MM.1S (cell line): ENCODE results near the gene CD101.

Experiments
- DNase-seq: peaks from one replicate; pipeline ENCODE4 v3.0.0-alpha.2; 2015
- H2AFZ ChIP-seq: fragments of 300-600 bp; sonication (generic); 2 replicates; pipeline ENCODE4 v1.6.0; 2016; ENCODE audit warnings: antibody characterized with exemption, low read length
- H3F3A ChIP-seq: fragments of 300-600 bp; sonication (generic); 2 replicates; pipeline ENCODE4 v1.6.1; 2016; ENCODE audit warnings: mild to moderate bottlenecking, antibody characterized with exemption, low read length, moderate library complexity, mixed read lengths; ENCODE audit not compliant: insufficient read depth
- H3K27ac ChIP-seq: fragments of 300-600 bp; sonication (generic); 2 replicates; pipeline ENCODE4 v1.5.1; 2016; ENCODE audit warnings: mild to moderate bottlenecking, low read length
- H3K27me3 ChIP-seq: fragments of 300-600 bp; sonication (generic); replicated peaks from 2 replicates; pipeline ENCODE4 v1.6.0; 2016; ENCODE audit warnings: low read length; ENCODE audit not compliant: insufficient read depth
- H3K36me3 ChIP-seq: fragments of 300-600 bp; sonication (generic); replicated peaks from 2 replicates; pipeline ENCODE4 v1.6.1; 2016; ENCODE audit warnings: mild to moderate bottlenecking, low read length, mixed read lengths; ENCODE audit not compliant: insufficient read depth
- H3K4me1 ChIP-seq: fragments of 300-600 bp; sonication (generic); 2 replicates; pipeline ENCODE4 v1.6.1; 2016; ENCODE audit warnings: low read length, mixed read lengths
- H3K4me2 ChIP-seq: fragments of 300-600 bp; sonication (generic); 2 replicates; pipeline ENCODE4 v1.6.0; 2016; ENCODE audit warnings: low read depth, low read length
- H3K4me3 ChIP-seq: fragments of 300-600 bp; sonication (generic); 2 replicates; pipeline ENCODE4 v1.5.1; 2016; ENCODE audit warnings: low read length, mixed read lengths
- H3K79me2 ChIP-seq: fragments of 300-600 bp; sonication (generic); 2 replicates; pipeline ENCODE4 v1.6.1; 2016; ENCODE audit warnings: mixed run types, low read length, mixed read lengths
- H3K9ac ChIP-seq: fragments of 300-600 bp; sonication (generic); 2 replicates; pipeline ENCODE4 v1.6.1; 2016; ENCODE audit warnings: low read length, mixed read lengths
- H3K9me2 ChIP-seq: fragments of 300-600 bp; sonication (generic); replicated peaks from 2 replicates; pipeline ENCODE4 v1.6.1; 2016; ENCODE audit warnings: mild to moderate bottlenecking, low read length, mixed read lengths; ENCODE audit not compliant: insufficient read depth
- H3K9me3 ChIP-seq: fragments of 300-600 bp; sonication (generic); replicated peaks from 2 replicates; pipeline ENCODE4 v1.6.1; 2016; ENCODE audit warnings: mild to moderate bottlenecking, low read length, mixed read lengths; ENCODE audit not compliant: insufficient read depth
- H4K20me1 ChIP-seq: fragments of 300-600 bp; sonication (generic); 2 replicates; pipeline ENCODE4 v1.6.1; 2016; ENCODE audit warnings: mild to moderate bottlenecking, low read length, moderate library complexity, mixed read lengths; ENCODE audit not compliant: insufficient read depth
- CTCF ChIP-seq: fragments of 300-600 bp; sonication (generic); IDR thresholded peaks from 2 replicates; pipeline ENCODE4 v1.5.1; 2016; ENCODE audit warnings: antibody characterized with exemption, low read length, mixed read lengths
- EZH2 ChIP-seq: fragments of 300-600 bp; sonication (generic); optimal IDR thresholded peaks from 2 replicates; pipeline ENCODE3; 2017; ENCODE audit warnings: low read depth, mild to moderate bottlenecking, antibody characterized with exemption, low read length, mixed read lengths
- EZH2phosphoT487 ChIP-seq: fragments of 300-600 bp; sonication (generic); IDR thresholded peaks from 2 replicates; pipeline ENCODE4 v1.6.1; 2018; ENCODE audit warnings: antibody characterized with exemption, low read length

Gene CD101

GRCh38 chr1:117001254-117001927 lies at the start of gene CD101:
CD101 (plus strand) TSS chr1:117001760; CDS start chr1:117001818, 58 bp downstream.
- H3F3A ChIP-seq: no peaks in the 10 kb centered on the region
- no peak within 1 kb of the TSS for H3K4me3 ChIP-seq
- H3K27ac ChIP-seq: no peak within 1 kb of the TSS
- H4K20me1 ChIP-seq: no peaks in the 10 kb centered on the region
- H3K27me3 ChIP-seq: no peaks in the 10 kb centered on the region
- H3K4me2 ChIP-seq: no peak within 1 kb of the TSS
- no peak within 1 kb of the TSS for H2AFZ ChIP-seq
- DNase-seq: no peak
- H3K79me2 ChIP-seq: no peaks in the 10 kb centered on the region
- H3K4me1 ChIP-seq: no peaks in the 10 kb centered on the region
- H3K36me3 ChIP-seq: no peaks in the 10 kb centered on the region
- no peak within 1 kb of the TSS for H3K9ac ChIP-seq
- H3K9me2 ChIP-seq: no peaks in the 10 kb centered on the region
- TF ChIP-seq CTCF: no peak
- no peak for TF ChIP-seq EZH2phosphoT487
- no peaks in the 10 kb centered on the region for H3K9me3 ChIP-seq

- DNase-seq: no peak
- Histone ChIP-seq H3K4me1 (no peaks in the 10 kb centered on the region), H2AFZ (no peak overlapping the region), H3K9me3 (no peaks in the 10 kb centered on the region), H3K9me2 (no peaks in the 10 kb centered on the region), H4K20me1 (no peaks in the 10 kb centered on the region), H3K27me3 (no peaks in the 10 kb centered on the region), H3K36me3 (no peaks in the 10 kb centered on the region), H3K27ac (no peak overlapping the region), H3F3A (no peaks in the 10 kb centered on the region), H3K4me3 (no peak overlapping the region), H3K9ac (no peak overlapping the region), H3K79me2 (no peaks in the 10 kb centered on the region), H3K4me2 (no peak overlapping the region)
- TF ChIP-seq EZH2phosphoT487: no peak
These were observed 48.8 kb upstream of the CD101 start for GRCh38 chr1:116952738-116953275.

- Histone ChIP-seq H3K4me1 (no peaks in the 10 kb centered on the region), H3K79me2 (no peaks in the 10 kb centered on the region), H3K27me3 (no peaks in the 10 kb centered on the region), H3F3A (no peaks in the 10 kb centered on the region), H2AFZ (no peak overlapping the region), H3K9me3 (no peaks in the 10 kb centered on the region), H3K4me2 (no peak overlapping the region), H4K20me1 (no peaks in the 10 kb centered on the region), H3K36me3 (no peaks in the 10 kb centered on the region), H3K4me3 (no peak overlapping the region), H3K27ac (no peak overlapping the region), H3K9me2 (no peaks in the 10 kb centered on the region), H3K9ac (no peak overlapping the region)
- no peak for DNase-seq
- no peak for TF ChIP-seq EZH2phosphoT487
These were observed 47.1 kb upstream of the CD101 start for GRCh38 chr1:116954440-116954839.

GRCh38 chr1:116956378-116956777 lies 45.2 kb upstream of the CD101 start:
- Histone ChIP-seq H3K9me2 (no peaks in the 10 kb centered on the region), H3K4me2 (no peak overlapping the region), H3F3A (no peaks in the 10 kb centered on the region), H2AFZ (no peak overlapping the region), H3K4me1 (no peaks in the 10 kb centered on the region), H4K20me1 (no peaks in the 10 kb centered on the region), H3K36me3 (no peaks in the 10 kb centered on the region), H3K9me3 (no peaks in the 10 kb centered on the region), H3K4me3 (no peak overlapping the region), H3K9ac (no peak overlapping the region), H3K27me3 (no peaks in the 10 kb centered on the region), H3K79me2 (no peaks in the 10 kb centered on the region), H3K27ac (no peak overlapping the region)
- TF ChIP-seq CTCF: no peak
- TF ChIP-seq EZH2phosphoT487: no peak
- TF ChIP-seq EZH2: no peak
- DNase-seq: no peak
